Measurements from ENCODE around the gene AMBRA1. TPM values are rescaled to one million over a fixed set of nuclear protein-coding genes. Genes with fewer than 3 reads are reported as not detected.

The AMBRA1 gene
- total RNA-seq, 1 donor from 2014 or later: 29.4 TPM

- Mint-ChIP-seq H3K27me3 (ENCODE audit: low read depth, unreplicated experiment) (no peaks in the 10 kb centered on the region), H3K9me3 (ENCODE audit: unreplicated experiment) (no peaks in the 10 kb centered on the region), H3K27ac (ENCODE audit: unreplicated experiment) (no peak overlapping the region), H3K4me3 (ENCODE audit: unreplicated experiment) (no peak overlapping the region), H3K4me1 (ENCODE audit: low read depth, unreplicated experiment) (peaks cover 6% of the 10 kb centered on the region), H3K36me3 (ENCODE audit: low read depth, unreplicated experiment) (peaks cover 30% of the 10 kb centered on the region)
- no peak for FAIRE-seq
- Histone ChIP-seq H4K20me1 (ENCODE audit: insufficient read depth, low read length) (peaks cover 22% of the 10 kb centered on the region), H3K4me1 (ENCODE audit: insufficient read depth, low read length) (peaks cover 6% of the 10 kb centered on the region), H3K79me2 (ENCODE audit: insufficient read depth, low read length) (no peaks in the 10 kb centered on the region), H3K4me3 (ENCODE audit: insufficient read depth, low read depth, low read length) (no peak overlapping the region), H3K9me3 (ENCODE audit: insufficient read depth, low read depth, low read length) (no peaks in the 10 kb centered on the region), H3K36me3 (ENCODE audit: insufficient read depth, low read length) (peaks cover 3% of the 10 kb centered on the region), H3K27me3 (ENCODE audit: insufficient read depth, low read length) (no peaks in the 10 kb centered on the region), H3K9ac (ENCODE audit: low read length) (no peak overlapping the region), H3K27ac (ENCODE audit: low read depth, low read length) (no peak overlapping the region), H2AFZ (ENCODE audit: low read depth, low read length) (no peak overlapping the region), H3K4me2 (ENCODE audit: low read length) (no peak overlapping the region)
- DNase-seq (ENCODE audit: low read depth): no peak
- TF ChIP-seq, protein P1, sequence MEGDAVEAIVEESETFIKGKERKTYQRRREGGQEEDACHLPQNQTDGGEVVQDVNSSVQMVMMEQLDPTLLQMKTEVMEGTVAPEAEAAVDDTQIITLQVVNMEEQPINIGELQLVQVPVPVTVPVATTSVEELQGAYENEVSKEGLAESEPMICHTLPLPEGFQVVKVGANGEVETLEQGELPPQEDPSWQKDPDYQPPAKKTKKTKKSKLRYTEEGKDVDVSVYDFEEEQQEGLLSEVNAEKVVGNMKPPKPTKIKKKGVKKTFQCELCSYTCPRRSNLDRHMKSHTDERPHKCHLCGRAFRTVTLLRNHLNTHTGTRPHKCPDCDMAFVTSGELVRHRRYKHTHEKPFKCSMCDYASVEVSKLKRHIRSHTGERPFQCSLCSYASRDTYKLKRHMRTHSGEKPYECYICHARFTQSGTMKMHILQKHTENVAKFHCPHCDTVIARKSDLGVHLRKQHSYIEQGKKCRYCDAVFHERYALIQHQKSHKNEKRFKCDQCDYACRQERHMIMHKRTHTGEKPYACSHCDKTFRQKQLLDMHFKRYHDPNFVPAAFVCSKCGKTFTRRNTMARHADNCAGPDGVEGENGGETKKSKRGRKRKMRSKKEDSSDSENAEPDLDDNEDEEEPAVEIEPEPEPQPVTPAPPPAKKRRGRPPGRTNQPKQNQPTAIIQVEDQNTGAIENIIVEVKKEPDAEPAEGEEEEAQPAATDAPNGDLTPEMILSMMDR (IDR thresholded peaks at IDR 0.05; ENCODE audit: insufficient read depth, low read depth, low read length): no peak
- TF ChIP-seq EZH2 (IDR thresholded peaks at IDR 0.05; ENCODE audit: insufficient read depth, low read length): no peak
Observed at GRCh38 chr11:46402957-46403902, 190.6 kb downstream of the AMBRA1 start.

DNA sequence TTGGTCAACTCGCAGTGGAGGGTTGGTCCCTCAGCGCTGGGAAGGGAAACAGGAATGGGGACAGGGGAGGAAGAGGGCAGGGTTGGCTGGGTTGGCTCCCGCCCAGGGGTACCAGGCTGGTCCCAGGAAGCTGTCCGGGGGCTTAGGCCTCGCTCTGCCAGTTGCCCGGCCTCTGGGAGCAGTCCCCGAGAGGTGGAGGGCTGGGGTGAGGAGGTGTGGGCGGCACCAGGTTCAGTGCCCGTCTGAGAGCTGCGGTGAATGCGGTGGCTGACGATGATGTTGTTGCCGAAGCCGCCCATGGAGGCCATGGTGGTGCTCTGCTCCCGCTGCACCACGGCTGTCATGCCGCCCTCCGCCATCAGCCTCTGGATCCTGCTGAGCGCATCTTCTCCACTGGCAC lies 196.3 kb downstream of the AMBRA1 start:
- no peak overlapping the region for H3K4me3 ChIP-seq (ENCODE audit: insufficient read depth, low read depth, low read length)
- no peak overlapping the region for H3K27ac ChIP-seq (ENCODE audit: low read depth, low read length)
- no peaks in the 10 kb centered on the region for H3K27me3 ChIP-seq (ENCODE audit: insufficient read depth, low read length)
- H4K20me1 ChIP-seq (ENCODE audit: insufficient read depth, low read length): peaks cover 32% of the 10 kb centered on the region
- no peaks in the 10 kb centered on the region for H3K9me3 ChIP-seq (ENCODE audit: insufficient read depth, low read depth, low read length)
- TF ChIP-seq, protein P1 (IDR thresholded peaks at IDR 0.05; ENCODE audit: insufficient read depth, low read depth, low read length): no peak
- no peak for TF ChIP-seq EZH2 (IDR thresholded peaks at IDR 0.05; ENCODE audit: insufficient read depth, low read length)
- H3K79me2 ChIP-seq (ENCODE audit: insufficient read depth, low read length): no peaks in the 10 kb centered on the region
- Mint-ChIP-seq H3K36me3 (ENCODE audit: low read depth, unreplicated experiment) (peaks cover 17% of the 10 kb centered on the region), H3K27ac (ENCODE audit: unreplicated experiment) (no peak overlapping the region), H3K9me3 (ENCODE audit: unreplicated experiment) (no peaks in the 10 kb centered on the region), H3K4me3 (ENCODE audit: unreplicated experiment) (no peak overlapping the region), H3K4me1 (ENCODE audit: low read depth, unreplicated experiment) (no peaks in the 10 kb centered on the region), H3K27me3 (ENCODE audit: low read depth, unreplicated experiment) (no peaks in the 10 kb centered on the region)
- H3K4me1 ChIP-seq (ENCODE audit: insufficient read depth, low read length): peaks cover 6% of the 10 kb centered on the region
- H3K4me2 ChIP-seq (ENCODE audit: low read length): no peak overlapping the region
- no peak overlapping the region for H2AFZ ChIP-seq (ENCODE audit: low read depth, low read length)
- H3K36me3 ChIP-seq (ENCODE audit: insufficient read depth, low read length): peaks cover 6% of the 10 kb centered on the region
- no peak for DNase-seq (ENCODE audit: low read depth)
- FAIRE-seq: no peak
- no peak overlapping the region for H3K9ac ChIP-seq (ENCODE audit: low read length)

DNA sequence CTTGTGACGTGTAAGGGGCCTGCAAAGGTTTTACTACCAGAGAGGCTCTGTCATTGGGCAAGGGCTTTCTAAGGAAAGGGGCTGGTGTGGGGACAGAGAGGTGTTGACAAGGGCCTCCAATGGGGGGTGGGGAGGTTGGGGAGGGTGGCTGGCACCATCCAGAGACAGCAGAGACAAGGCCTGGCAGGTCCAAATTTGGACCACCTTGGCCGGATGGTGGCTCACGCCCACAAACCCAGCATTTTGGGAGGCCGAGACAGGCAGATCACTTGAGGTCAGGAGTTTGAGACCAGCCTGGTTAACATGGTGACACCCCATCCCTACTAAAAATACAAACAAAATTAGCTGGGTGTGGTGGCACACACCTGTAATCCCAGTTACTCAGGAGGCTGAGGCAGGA lies 200.1 kb downstream of the AMBRA1 start:
- H3K27me3 ChIP-seq (ENCODE audit: insufficient read depth, low read length): peaks cover 18% of the 10 kb centered on the region
- H3K9ac ChIP-seq (ENCODE audit: low read length): no peak overlapping the region
- peaks cover 6% of the 10 kb centered on the region for H3K36me3 ChIP-seq (ENCODE audit: insufficient read depth, low read length)
- Mint-ChIP-seq H3K4me1 (ENCODE audit: low read depth, unreplicated experiment) (no peaks in the 10 kb centered on the region), H3K4me3 (ENCODE audit: unreplicated experiment) (no peak overlapping the region), H3K27me3 (ENCODE audit: low read depth, unreplicated experiment) (peaks cover 7% of the 10 kb centered on the region), H3K36me3 (ENCODE audit: low read depth, unreplicated experiment) (peaks cover 7% of the 10 kb centered on the region), H3K27ac (ENCODE audit: unreplicated experiment) (no peak overlapping the region), H3K9me3 (ENCODE audit: unreplicated experiment) (no peaks in the 10 kb centered on the region)
- H3K4me3 ChIP-seq (ENCODE audit: insufficient read depth, low read depth, low read length): no peak overlapping the region
- H3K4me2 ChIP-seq (ENCODE audit: low read length): no peak overlapping the region
- DNase-seq (ENCODE audit: low read depth) (no peak), FAIRE-seq (no peak)
- no peak overlapping the region for H3K27ac ChIP-seq (ENCODE audit: low read depth, low read length)
- no peak overlapping the region for H2AFZ ChIP-seq (ENCODE audit: low read depth, low read length)
- peaks cover 35% of the 10 kb centered on the region for H4K20me1 ChIP-seq (ENCODE audit: insufficient read depth, low read length)
- no peaks in the 10 kb centered on the region for H3K79me2 ChIP-seq (ENCODE audit: insufficient read depth, low read length)
- TF ChIP-seq EZH2 (IDR thresholded peaks at IDR 0.05; ENCODE audit: insufficient read depth, low read length): no peak
- peaks cover 16% of the 10 kb centered on the region for H3K4me1 ChIP-seq (ENCODE audit: insufficient read depth, low read length)
- H3K9me3 ChIP-seq (ENCODE audit: insufficient read depth, low read depth, low read length): no peaks in the 10 kb centered on the region
